HEK293 (cell line): ENCODE results near the gene LRP1.

Experiments
- CTCF ChIA-PET: fragments of 350-600 bp; formaldehyde crosslinking; extraction: SDS; loops from one replicate; lab custom pipeline; 2021; ENCODE audit warnings: antibody characterized with exemption; lab: Yijun Ruan, JAX
- POLR2A ChIA-PET: fragments of 300-600 bp; formaldehyde crosslinking; extraction: SDS; loops from one replicate; lab custom pipeline; 2020; ENCODE audit warnings: antibody characterized with exemption, inconsistent platforms; lab: Yijun Ruan, JAX
- H3K27ac ChIP-seq: fragments of 200-500 bp; sonication (Bioruptor generic); 2 replicates; pipeline ENCODE4 v1.5.1; 2014; ENCODE audit warnings: low read depth, low read length, control low read depth, inconsistent platforms; ENCODE audit errors: extremely low read depth
- H3K36me3 ChIP-seq, 2 experiments: fragments of 200-500 bp in 1 of 2; sonication (Bioruptor generic) in 1 of 2; 1 replicate in 1 of 2; 2 replicates in 1 of 2; pipeline ENCODE4 v1.5.1; 2014 to 2017; ENCODE audit warnings: inconsistent platforms in 2 of 2, low read length in 2 of 2; ENCODE audit not compliant: control insufficient read depth in 2 of 2, insufficient read depth in 1 of 2
- H3K4me1 ChIP-seq: fragments of 200-500 bp; sonication (Bioruptor generic); 2 replicates; pipeline ENCODE4 v1.5.1; 2014; ENCODE audit warnings: mild to moderate bottlenecking, low read length, inconsistent platforms; ENCODE audit not compliant: control insufficient read depth, insufficient read depth
- H3K4me3 ChIP-seq: 2 replicates; pipeline ENCODE4 v1.5.1; 2011; ENCODE audit warnings: low read depth, mild to moderate bottlenecking, control low read depth, low read length, moderate library complexity
- H3K9me3 ChIP-seq: fragments of 200-500 bp; sonication (Bioruptor generic); 2 replicates; pipeline ENCODE4 v1.5.1; 2014; ENCODE audit warnings: low read depth, low read length, inconsistent platforms; ENCODE audit not compliant: control insufficient read depth, insufficient read depth
- ZFHX2 ChIP-seq: fragments of 450-650 bp; formaldehyde crosslinking; conservative IDR thresholded peaks from 2 replicates; pipeline ENCODE4 v1.5.1; 2016; ENCODE audit warnings: missing biosample characterization, missing genetic modification characterization
- ZNF140 ChIP-seq: fragments of 450-650 bp; formaldehyde crosslinking; IDR thresholded peaks from 2 replicates; pipeline ENCODE4 v1.5.1; 2016; ENCODE audit warnings: missing biosample characterization, missing genetic modification characterization
- ZNF157 ChIP-seq: fragments of 450-650 bp; formaldehyde crosslinking; IDR thresholded peaks from 2 replicates; pipeline ENCODE4 v1.5.1; 2016; ENCODE audit warnings: missing biosample characterization, missing genetic modification characterization
- ZNF174 ChIP-seq: fragments of 450-650 bp; formaldehyde crosslinking; IDR thresholded peaks from 2 replicates; pipeline ENCODE4 v1.5.0; 2017; ENCODE audit warnings: missing biosample characterization, mild to moderate bottlenecking, missing genetic modification characterization
- ZNF202 ChIP-seq: fragments of 450-650 bp; formaldehyde crosslinking; IDR thresholded peaks from 2 replicates; pipeline ENCODE4 v1.5.1; 2016; ENCODE audit warnings: missing biosample characterization, missing genetic modification characterization, borderline replicate concordance
- ZNF223 ChIP-seq: fragments of 450-650 bp; formaldehyde crosslinking; IDR thresholded peaks from 2 replicates; pipeline ENCODE4 v1.5.1; 2016; ENCODE audit warnings: missing biosample characterization, missing genetic modification characterization
- ZNF266 ChIP-seq: fragments of 450-650 bp; formaldehyde crosslinking; IDR thresholded peaks from 2 replicates; pipeline ENCODE4 v1.5.1; 2016; ENCODE audit warnings: missing biosample characterization, missing genetic modification characterization, low read depth
- ZNF354C ChIP-seq: fragments of 450-650 bp; formaldehyde crosslinking; IDR thresholded peaks from 2 replicates; pipeline ENCODE4 v1.5.1; 2016; ENCODE audit warnings: missing biosample characterization, missing genetic modification characterization, low read depth, borderline replicate concordance
- ZNF549 ChIP-seq: fragments of 450-650 bp; IDR thresholded peaks from 2 replicates; pipeline ENCODE4 v1.5.1; 2018; ENCODE audit warnings: missing biosample characterization, missing genetic modification characterization, mild to moderate bottlenecking, inconsistent platforms, moderate library complexity
- ZNF600 ChIP-seq: fragments of 450-650 bp; formaldehyde crosslinking; IDR thresholded peaks from 2 replicates; pipeline ENCODE4 v1.5.1; 2016; ENCODE audit warnings: missing biosample characterization, missing genetic modification characterization
- TF ChIP-seq, protein P1 (sequence below): fragments of 450-650 bp; formaldehyde crosslinking; IDR thresholded peaks from 2 replicates; pipeline ENCODE4 v1.5.1; 2016; ENCODE audit warnings: missing biosample characterization, missing genetic modification characterization
- TF ChIP-seq, protein P2 (sequence below): fragments of 450-650 bp; formaldehyde crosslinking; IDR thresholded peaks from 2 replicates; pipeline ENCODE4 v1.5.1; 2016; ENCODE audit warnings: missing biosample characterization, missing genetic modification characterization
- TF ChIP-seq, protein P3 (sequence below): fragments of 450-650 bp; formaldehyde crosslinking; IDR thresholded peaks from 2 replicates; pipeline ENCODE4 v1.5.1; 2017; ENCODE audit warnings: missing biosample characterization, missing genetic modification characterization
- TF ChIP-seq, protein P4 (sequence below): fragments of 450-650 bp; formaldehyde crosslinking; conservative IDR thresholded peaks from 2 replicates; pipeline ENCODE4 v1.5.1; 2016; ENCODE audit warnings: low read depth, missing biosample characterization, missing genetic modification characterization

The LRP1 gene

DNA sequence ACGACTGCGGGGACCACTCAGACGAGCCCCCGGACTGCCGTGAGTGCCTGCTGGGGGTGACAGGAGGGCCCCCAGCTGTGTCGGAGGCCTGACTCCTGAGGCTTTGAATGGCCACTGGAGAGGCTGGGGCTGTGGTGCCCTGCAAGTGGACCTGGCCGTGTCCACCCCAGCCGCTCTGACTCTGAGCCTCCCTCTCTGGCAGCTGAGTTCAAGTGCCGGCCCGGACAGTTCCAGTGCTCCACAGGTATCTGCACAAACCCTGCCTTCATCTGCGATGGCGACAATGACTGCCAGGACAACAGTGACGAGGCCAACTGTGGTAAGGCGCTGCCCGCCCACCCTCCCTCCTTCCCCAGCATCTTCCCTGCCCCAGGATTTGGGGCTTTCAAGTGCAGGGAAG, 72.2 kb downstream of the LRP1 start:
- peaks cover 0 to 98% of the 10 kb centered on the region in 2 experiments; a peak in 1 of 3 replicates for H3K36me3 ChIP-seq
- no peak overlapping the region for H3K4me3 ChIP-seq
- H3K4me1 ChIP-seq = no peaks in the 10 kb centered on the region
- CTCF ChIA-PET = no interaction called here
- H3K9me3 ChIP-seq = no peaks in the 10 kb centered on the region
- no peak overlapping the region for H3K27ac ChIP-seq
- TF ChIP-seq, protein P1, sequence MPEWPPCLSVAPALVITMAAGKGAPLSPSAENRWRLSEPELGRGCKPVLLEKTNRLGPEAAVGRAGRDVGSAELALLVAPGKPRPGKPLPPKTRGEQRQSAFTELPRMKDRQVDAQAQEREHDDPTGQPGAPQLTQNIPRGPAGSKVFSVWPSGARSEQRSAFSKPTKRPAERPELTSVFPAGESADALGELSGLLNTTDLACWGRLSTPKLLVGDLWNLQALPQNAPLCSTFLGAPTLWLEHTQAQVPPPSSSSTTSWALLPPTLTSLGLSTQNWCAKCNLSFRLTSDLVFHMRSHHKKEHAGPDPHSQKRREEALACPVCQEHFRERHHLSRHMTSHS (tag by site-specific recombination) = no peak
- TF ChIP-seq ZNF157 (no peak), ZNF174 (tag by site-specific recombination) (no peak)
- POLR2A ChIA-PET = no interaction called here

DNA sequence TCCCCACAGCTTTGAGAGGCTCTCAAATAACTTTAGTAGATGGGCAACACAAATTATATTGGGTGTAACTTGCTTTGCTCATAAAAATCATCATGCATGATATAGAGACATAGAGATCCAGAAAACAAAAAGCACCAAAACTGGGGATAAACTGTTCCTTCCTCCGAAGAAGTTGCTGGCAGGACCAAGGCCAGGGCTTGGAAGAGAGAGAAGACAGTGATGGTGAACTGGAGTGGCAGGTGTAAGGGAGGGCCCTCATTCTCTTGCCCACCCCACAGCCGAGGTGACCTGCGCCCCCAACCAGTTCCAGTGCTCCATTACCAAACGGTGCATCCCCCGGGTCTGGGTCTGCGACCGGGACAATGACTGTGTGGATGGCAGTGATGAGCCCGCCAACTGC, 72.9 kb downstream of the LRP1 start:
- no peaks in the 10 kb centered on the region for H3K4me1 ChIP-seq
- TF ChIP-seq, protein P2, sequence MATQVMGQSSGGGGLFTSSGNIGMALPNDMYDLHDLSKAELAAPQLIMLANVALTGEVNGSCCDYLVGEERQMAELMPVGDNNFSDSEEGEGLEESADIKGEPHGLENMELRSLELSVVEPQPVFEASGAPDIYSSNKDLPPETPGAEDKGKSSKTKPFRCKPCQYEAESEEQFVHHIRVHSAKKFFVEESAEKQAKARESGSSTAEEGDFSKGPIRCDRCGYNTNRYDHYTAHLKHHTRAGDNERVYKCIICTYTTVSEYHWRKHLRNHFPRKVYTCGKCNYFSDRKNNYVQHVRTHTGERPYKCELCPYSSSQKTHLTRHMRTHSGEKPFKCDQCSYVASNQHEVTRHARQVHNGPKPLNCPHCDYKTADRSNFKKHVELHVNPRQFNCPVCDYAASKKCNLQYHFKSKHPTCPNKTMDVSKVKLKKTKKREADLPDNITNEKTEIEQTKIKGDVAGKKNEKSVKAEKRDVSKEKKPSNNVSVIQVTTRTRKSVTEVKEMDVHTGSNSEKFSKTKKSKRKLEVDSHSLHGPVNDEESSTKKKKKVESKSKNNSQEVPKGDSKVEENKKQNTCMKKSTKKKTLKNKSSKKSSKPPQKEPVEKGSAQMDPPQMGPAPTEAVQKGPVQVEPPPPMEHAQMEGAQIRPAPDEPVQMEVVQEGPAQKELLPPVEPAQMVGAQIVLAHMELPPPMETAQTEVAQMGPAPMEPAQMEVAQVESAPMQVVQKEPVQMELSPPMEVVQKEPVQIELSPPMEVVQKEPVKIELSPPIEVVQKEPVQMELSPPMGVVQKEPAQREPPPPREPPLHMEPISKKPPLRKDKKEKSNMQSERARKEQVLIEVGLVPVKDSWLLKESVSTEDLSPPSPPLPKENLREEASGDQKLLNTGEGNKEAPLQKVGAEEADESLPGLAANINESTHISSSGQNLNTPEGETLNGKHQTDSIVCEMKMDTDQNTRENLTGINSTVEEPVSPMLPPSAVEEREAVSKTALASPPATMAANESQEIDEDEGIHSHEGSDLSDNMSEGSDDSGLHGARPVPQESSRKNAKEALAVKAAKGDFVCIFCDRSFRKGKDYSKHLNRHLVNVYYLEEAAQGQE (tag by site-specific recombination) = peak; percentile 77
- no peak for TF ChIP-seq ZNF266 (tag by site-specific recombination)
- TF ChIP-seq ZNF549 (tag by site-specific recombination) = no peak
- no peak for TF ChIP-seq ZNF223 (tag by site-specific recombination)
- TF ChIP-seq ZNF202 (tag by site-specific recombination) = no peak
- TF ChIP-seq, protein P3, sequence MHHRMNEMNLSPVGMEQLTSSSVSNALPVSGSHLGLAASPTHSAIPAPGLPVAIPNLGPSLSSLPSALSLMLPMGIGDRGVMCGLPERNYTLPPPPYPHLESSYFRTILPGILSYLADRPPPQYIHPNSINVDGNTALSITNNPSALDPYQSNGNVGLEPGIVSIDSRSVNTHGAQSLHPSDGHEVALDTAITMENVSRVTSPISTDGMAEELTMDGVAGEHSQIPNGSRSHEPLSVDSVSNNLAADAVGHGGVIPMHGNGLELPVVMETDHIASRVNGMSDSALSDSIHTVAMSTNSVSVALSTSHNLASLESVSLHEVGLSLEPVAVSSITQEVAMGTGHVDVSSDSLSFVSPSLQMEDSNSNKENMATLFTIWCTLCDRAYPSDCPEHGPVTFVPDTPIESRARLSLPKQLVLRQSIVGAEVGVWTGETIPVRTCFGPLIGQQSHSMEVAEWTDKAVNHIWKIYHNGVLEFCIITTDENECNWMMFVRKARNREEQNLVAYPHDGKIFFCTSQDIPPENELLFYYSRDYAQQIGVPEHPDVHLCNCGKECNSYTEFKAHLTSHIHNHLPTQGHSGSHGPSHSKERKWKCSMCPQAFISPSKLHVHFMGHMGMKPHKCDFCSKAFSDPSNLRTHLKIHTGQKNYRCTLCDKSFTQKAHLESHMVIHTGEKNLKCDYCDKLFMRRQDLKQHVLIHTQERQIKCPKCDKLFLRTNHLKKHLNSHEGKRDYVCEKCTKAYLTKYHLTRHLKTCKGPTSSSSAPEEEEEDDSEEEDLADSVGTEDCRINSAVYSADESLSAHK = no peak
- TF ChIP-seq, protein P4, sequence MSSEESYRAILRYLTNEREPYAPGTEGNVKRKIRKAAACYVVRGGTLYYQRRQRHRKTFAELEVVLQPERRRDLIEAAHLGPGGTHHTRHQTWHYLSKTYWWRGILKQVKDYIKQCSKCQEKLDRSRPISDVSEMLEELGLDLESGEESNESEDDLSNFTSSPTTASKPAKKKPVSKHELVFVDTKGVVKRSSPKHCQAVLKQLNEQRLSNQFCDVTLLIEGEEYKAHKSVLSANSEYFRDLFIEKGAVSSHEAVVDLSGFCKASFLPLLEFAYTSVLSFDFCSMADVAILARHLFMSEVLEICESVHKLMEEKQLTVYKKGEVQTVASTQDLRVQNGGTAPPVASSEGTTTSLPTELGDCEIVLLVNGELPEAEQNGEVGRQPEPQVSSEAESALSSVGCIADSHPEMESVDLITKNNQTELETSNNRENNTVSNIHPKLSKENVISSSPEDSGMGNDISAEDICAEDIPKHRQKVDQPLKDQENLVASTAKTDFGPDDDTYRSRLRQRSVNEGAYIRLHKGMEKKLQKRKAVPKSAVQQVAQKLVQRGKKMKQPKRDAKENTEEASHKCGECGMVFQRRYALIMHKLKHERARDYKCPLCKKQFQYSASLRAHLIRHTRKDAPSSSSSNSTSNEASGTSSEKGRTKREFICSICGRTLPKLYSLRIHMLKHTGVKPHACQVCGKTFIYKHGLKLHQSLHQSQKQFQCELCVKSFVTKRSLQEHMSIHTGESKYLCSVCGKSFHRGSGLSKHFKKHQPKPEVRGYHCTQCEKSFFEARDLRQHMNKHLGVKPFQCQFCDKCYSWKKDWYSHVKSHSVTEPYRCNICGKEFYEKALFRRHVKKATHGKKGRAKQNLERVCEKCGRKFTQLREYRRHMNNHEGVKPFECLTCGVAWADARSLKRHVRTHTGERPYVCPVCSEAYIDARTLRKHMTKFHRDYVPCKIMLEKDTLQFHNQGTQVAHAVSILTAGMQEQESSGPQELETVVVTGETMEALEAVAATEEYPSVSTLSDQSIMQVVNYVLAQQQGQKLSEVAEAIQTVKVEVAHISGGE (tag by site-specific recombination) = no peak
- no peak overlapping the region for H3K27ac ChIP-seq
- H3K36me3 ChIP-seq = peaks cover 0 to 98% of the 10 kb centered on the region in 2 experiments; a peak in 1 of 3 replicates
- no peak overlapping the region for H3K4me3 ChIP-seq
- ChIA-PET POLR2A (no interaction called here), CTCF (no interaction called here)
- no peaks in the 10 kb centered on the region for H3K9me3 ChIP-seq

DNA sequence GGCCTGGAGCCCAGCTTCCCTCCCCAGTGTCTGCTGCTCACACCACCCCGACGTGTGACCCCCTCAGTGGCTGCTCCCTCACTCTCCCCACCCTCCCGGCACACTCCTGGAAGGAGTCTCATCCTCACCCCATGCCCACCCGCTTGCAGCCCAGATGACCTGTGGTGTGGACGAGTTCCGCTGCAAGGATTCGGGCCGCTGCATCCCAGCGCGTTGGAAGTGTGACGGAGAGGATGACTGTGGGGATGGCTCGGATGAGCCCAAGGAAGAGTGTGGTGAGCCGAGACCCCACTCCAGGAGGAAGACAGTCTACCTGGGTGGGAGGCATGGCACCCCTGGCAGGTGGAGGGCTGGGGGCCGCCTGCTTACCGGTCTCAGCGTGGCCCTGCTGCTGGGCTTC, 73.3 kb downstream of the LRP1 start:
- CTCF ChIA-PET = no interaction called here
- TF ChIP-seq ZNF354C (tag by site-specific recombination) (no peak), ZFHX2 (no peak), ZNF600 (peak; percentile 51; the same call in 1 of the 2 replicates), ZNF140 (tag by site-specific recombination) (no peak)
- POLR2A ChIA-PET = no interaction called here
- H3K36me3 ChIP-seq = peaks cover 0 to 98% of the 10 kb centered on the region in 2 experiments; a peak in 1 of 3 replicates
- no peaks in the 10 kb centered on the region for H3K9me3 ChIP-seq
- H3K4me1 ChIP-seq = no peaks in the 10 kb centered on the region
- H3K4me3 ChIP-seq = no peak overlapping the region
- H3K27ac ChIP-seq = no peak overlapping the region
